ENCODE measurements around the gene IL18R1.

IL18R1 gene

DNA sequence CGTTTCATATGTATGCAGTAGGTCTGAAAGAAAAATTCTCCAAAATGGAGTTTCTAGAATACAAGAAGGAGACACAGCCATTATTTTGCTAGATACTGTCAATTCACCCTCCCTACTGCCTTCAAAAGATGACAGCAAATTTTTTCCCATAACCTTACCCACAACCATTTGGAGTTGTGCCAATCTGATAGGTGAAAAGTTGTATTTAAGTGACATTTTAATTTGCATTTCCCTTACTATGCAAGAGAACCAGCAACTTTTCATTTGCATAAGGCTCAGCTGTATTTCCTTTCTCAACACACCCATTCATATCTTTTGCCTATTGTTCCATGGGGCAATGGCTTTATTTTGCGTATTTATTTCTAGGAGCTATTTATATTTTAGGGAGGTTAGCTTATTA is 36.0 kb downstream of the IL18R1 start:
- no peak for DNase-seq

DNA sequence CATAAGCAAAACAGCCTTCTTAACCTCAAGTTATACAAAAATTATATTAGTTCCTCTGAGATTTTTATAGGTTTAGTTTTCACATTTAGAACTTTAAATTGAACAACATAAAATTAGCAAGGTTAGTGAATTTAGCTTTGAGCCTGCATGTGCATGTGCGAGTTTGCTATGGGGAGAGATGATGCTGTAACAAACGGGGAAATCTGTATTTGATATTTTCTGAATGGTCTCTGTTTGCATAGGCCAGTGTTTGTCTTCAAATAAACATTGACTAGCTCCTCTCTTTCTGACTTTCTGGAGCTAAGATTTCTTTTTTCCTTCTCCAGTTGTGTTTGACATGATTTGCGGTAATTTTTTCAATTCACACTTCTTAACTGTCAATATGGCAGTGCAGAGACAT is 36.5 kb downstream of the IL18R1 start:
- no peak for DNase-seq

DNA sequence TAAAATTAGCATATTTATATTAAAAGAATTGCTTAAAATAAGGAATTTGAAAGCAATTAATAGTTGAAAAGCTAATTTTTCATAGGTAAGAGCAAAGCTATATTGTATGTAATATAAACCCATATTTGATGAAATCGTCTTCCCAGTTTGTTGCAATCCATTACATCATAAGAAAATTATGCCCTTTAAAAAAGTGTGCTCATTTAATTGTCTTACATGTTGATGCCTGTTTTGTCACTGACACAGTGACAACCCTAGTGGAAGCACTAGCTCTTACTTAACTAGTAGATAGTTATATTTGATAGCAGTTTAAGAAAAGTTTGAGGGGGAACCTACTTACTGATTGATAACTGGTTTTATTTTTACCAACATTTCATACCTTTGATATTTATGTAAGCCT is 37.3 kb downstream of the IL18R1 start:
- no peak for DNase-seq

DNA sequence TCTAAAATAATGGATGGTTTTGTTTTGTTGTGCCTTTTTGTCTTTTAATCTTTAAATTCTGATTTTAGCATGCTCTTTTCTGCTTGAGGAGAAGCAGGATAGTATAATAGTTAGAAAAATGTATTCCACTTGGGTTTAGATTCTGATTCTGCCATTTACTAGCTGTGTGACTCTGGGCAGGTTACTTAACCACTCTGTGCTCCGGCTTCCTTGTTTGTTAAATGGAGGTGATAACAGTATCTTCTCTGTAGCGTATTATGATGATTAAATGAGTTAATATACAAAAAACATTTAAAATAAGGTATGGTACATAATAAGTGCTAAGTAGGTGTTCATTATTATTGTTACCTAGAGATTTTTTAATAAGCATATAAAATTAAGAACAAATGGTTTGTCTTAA is 40.4 kb downstream of the IL18R1 start:
- no peak for DNase-seq

DNA sequence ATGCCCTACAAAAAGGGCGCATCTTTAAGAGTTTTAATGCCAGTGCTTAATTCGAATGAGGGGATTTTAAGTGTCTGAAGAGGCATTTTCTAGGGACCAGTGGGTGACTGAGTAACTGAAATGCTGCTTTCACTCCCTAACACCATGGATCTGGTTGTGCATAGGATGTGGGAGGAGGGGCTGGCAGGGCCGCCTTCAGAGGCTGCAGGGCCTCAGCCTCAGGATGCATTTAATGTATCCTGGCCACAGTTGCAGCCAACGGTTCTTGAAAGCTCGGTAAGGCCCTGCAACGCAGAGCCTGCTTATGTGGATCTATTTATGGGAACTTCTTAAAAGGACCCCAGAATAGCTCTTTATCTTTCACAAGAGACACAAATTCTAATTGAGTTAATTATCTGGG is 41.6 kb downstream of the IL18R1 start:
- DNase-seq, result no peak

DNA sequence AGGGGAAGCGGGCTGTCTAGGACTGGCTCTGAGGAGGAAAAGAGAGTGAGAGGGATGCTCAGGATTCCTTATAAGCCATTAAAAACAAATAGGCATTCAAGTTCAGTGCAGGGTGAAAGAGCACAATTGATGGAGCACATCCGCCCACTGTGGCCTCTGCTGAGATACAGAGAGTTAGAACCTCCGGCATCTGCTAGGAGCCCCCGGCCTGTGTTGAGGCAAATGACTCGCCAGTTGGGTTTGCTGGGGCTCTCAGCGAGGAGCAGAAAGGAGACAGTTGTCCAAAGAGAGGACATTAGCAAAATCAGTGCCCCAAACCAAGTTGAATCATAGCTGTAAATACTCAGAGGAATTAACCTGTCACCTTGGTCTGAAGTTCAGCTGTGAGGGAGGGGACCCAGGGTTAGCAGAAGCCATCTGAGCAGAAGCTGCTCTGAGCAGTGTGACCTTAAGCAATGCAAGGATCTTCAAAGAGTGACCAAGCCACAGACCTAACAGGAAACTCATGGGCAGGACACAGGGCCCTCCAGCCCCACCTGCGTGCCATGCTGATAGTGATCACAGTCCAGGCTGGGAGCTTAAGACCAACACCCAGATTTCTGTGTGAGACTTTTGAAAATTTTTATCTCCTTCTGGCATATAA is 44.0 kb downstream of the IL18R1 start:
- no peak for DNase-seq

DNA sequence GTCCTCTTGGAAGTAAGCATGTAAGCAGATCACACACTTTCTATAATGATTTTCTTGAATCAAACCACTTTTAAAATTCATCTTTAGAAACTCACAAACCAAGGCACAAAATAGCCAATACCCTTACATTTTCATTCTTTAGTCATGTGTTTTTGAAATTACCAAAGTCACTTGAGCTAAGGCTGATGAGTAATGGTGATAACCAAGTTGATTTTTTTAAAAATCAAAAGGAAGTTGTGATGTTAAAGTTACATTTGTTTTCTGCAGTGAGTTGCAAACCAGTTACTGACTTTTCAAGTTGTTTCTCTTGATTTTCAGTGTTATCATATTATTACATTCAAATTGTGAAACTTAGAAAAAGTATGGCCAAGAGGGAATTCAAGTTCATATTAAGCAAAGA is 45.9 kb downstream of the IL18R1 start:
- DNase-seq, result no peak

DNA sequence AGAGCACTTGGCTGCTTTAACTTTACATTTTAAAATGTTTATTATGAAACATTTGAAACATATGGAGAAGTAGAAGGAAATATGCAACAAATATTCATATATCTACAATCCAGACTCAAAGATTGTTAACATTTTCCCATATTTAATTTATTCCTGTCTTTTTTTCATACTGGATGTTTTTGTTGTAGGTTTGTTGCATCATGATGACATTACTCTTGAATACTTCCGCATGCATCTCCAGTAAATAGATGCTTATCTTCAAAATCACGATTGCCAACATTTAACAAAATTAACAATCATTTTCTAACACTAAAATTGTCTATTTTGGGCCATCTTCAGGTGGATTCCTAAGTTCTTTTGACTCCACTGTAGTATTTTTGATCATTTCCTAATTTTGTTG is 46.3 kb downstream of the IL18R1 start:
- no peak for DNase-seq

DNA sequence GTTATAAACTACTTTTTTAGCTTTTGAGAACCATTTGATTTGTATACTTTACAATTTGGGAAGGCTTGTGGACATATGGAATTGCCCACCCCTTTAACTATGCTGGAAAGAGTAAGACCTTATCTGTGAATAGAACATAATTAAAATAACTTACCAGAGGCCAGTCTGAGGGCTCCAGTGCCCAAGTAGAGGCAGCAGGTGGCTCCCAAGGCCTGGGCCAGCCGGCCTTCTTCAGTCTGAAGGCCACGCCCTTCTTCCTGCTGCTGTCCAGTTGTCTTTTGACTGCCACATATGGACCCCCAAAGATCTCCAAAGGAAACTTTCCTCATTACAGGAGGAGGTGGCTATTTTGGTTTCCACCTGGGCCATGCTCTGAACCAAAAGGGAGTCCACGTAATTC is 55.4 kb downstream of the IL18R1 start:
- DNase-seq, result no peak

DNA sequence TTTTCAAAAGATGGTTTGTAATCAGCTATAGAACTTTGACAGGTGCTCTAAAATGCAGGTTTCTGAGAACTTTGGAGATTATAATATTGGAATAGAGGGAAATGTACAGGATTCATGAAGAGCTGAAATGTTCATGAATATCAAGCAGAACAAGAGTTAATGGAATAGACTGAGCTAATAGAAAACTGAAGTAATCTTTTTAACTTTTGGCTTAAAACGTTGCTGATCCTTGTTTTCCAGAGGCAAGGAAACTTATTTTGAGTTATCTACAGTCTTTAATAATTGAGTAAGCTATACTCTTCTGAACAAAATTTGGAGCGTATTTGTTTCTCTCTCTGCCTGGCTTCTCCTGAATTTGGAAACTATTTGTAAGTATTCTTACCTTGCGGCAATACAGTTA is 56.6 kb downstream of the IL18R1 start:
- DNase-seq, result no peak

DNA sequence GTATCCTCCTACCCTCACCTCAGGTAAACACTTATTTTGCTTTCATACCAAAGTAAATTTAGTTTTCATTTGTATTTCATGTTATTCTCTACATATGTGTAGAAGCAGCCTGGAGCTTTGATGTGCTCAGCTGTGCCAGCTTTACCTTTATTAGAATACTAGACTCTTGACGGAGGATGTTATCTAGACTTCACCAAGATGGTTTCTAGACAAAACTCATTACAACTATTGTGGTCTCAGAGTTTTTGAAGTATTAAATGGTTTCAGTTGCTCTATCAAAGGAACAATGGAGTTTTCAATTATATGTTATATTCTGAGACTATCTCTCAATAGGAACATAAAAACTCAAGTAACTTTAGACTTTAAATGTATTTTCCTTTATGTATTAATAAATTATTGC is 62.4 kb downstream of the IL18R1 start:
- DNase-seq, result no peak

DNA sequence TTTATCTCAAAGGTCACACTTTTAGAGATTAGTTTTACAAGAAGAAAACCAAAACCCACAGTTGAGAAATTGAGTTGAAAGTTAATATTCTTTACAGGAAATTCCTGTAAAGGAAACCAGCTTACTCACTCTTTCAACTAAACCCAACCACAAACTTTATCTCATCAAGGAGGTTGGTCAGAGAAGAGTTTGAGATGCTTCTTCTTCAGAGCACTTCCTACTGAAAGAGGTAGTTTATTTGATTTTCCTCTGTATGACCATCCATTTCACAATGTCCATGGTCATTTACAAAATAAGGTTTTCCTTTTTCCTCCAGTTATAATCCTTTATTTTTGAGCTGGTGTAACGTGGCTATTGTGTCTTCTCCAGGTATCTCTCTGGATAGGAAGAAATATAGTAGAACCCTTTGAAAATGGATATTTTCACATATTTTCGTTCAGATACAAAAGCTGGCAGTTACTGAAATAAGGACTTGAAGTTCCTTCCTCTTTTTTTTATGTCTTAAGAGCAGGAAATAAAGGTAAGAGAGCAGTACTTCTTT is 62.9 kb downstream of the IL18R1 start:
- DNase-seq, result peak; percentile 4

DNA sequence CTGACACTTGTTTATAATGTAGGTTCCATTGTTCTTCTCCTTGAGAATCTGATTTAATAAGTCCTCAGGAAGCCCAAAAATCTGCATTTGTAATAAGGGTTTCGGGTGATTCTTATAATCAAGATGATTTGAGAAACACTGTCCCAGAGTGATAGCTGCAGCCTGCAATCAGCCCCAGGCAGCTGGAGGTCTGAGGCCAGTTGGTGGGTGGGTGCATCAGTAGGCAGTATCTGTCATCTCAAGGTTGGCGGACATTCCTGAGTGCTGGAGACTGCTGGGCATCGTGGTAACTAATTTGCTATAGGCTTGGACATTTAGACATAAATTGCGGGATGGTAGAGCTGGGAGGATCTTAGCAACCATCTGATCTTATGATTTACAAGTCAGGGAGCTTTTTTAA is 64.7 kb downstream of the IL18R1 start:
- DNase-seq, result no peak

DNA sequence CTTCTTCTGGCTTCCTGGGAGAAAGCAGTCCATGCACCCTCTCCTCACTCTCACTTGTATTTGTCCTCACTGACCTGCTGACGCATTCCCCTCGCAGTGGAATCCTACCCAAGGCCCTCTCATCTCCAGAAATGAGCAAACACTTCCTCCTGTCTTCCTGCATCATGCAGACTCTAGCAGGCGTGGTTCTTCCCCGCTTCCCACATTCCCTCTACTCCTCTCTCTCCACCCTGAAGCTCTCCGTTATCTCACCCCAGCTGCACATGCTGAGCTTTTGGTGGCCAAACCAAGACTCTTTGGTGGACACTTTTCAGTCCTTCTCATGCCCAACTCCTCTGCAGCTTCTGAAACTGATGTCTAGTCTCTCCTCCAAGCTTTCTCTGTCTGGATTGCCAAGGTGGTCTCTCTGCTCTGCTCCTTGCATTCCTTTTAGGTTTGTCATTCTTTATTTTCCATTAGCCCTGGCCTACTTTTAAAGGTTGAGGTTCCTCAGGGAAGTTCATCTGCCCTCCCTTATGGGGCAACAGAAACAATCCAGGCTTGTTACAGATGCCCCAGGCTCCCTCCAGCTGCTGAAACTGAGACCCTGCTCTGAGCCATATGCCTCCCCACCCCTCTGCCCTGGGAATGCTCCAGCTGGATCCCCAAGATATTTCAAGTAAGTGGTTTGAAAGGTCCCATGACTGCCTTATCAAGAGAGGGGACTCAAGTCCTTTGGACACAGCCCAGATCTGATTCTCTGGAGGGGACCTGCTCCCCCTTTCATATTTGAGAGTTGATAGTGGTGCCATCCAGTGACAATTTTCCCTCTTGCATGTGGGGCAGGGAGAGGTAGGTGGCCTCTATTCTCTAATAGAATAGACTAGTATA is 66.5 kb downstream of the IL18R1 start:
- DNase-seq, result no peak

DNA sequence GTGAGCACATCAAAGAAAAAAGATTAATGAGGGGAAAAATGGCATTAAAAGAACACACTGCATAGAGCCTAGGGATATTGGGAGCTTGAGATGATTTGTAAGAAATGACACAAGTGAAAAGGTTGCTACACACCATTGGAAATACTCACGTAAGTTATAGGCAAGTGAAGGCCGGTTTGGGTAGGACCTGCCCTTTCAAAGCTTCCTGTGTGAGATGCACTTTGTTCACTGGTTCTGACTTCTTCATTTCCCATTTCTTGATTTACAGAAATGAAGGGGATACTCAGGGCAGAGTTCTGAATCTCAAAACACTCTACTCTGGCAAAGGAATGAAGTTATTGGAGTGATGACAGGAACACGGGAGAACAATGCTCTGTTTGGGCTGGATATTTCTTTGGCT is 67.3 kb downstream of the IL18R1 start, which contains the start of gene IL18RAP:
TSS of gene IL18RAP (plus strand) at position 251 of the 400 bp plus-strand sequence. CDS start at position 369, 118 bp downstream.
- DNase-seq, result no peak

DNA sequence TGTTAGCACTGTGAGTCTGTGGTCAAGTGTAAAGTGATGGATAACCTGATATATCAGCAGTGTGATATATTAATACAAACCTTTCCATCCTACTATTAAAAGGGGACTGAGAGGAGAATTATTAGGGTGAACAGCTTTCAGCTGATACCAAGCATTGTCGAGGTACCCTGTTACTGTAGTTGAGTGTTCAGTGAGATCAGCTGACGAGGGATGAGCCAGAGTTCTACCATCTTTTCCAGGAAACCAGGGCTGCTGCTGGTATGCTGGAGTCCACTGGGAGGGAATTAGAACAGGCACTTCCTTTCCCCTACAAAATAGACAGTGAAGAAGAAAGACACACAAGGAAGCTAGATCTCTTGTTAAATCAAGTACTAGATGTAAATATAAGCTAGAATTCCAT is 67.8 kb downstream of the IL18R1 start:
- no peak for DNase-seq

DNA sequence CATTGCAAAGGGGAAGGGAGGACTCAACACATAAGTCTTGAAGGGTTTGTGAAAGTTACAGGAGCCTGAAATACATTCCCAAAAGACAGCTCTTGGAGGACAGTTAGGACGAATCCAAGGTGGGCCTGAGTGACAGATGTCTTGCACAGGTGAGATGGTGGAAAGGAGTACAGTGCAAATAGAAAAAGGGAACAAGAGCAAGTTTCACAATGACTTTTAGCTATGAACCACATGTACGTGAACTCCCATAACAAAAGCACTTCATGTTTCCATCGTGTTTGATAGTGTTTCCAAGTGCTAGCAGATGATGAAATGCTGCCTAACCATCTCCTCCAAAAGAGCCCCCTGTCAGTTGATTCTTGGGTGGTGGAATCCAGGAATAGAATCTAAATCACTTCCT is 69.2 kb downstream of the IL18R1 start:
- no peak for DNase-seq

DNA sequence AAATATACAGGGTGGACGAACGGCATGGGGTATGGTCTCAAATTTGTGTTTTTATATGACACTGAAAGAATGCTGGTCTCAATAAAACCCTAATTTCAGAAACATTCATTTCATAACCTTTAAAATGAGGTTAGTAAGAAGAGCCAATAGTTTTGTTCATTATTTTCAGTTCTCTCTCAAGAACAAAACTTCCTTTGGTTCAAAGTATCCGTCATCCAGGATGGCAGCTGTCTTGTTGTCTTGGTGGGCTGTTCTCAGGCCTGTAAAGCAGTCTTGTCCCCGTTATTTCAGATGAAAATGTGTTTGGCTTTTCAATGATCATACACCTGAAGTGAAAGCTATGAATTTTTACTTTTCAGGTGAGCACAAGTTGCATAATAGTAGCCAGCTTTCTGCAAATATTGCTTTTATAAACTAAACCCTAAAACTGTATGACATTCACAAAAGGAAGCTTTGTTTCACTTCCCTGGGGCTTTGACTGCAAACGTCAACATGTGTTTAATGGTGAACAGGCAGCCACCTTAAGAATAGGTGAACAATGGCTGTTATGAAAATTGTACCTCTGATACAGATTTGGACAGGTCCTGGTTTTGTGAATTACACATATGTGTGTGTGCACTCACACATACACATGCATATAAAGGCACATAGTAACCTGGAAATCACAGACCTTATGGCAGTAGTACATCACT is 70.0 kb downstream of the IL18R1 start:
- DNase-seq, result no peak

DNA sequence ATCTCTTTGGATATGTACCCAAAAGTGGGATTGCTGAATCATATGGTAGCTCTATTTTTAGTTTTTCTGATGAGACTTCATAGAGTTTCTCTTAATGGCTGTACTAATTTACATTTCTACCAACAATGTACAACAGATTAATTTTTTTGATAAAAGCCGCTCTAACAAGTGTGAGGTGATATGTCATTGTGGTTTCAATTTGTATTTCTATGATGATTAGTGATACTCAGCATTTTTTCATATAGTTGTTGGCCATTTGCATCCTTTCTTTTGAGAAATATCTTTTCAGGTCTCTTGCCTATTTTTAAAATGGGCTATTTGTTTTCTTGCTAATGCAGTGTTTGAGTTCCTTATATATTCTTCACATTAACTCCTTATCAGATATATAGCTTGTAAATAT is 71.7 kb downstream of the IL18R1 start:
- no peak for DNase-seq

DNA sequence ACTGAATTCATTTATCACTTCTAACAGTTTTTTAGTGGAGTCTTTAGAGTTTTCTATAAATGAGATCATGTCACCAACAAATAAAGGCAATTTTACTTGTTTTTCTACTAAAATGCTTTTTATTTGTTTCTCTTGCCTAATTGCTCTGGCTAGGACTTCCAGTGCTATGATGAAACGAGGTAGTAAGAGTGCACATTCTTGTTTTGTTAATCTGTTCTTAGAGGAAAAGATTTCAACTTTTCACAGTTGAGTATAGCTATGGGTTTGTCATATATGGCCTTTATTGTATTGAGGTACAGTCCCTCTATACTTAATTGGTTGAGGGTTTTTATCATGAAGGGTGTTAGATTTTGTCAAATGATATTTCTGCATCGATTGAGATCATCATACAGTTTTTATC is 73.0 kb downstream of the IL18R1 start:
- no peak for DNase-seq

DNA sequence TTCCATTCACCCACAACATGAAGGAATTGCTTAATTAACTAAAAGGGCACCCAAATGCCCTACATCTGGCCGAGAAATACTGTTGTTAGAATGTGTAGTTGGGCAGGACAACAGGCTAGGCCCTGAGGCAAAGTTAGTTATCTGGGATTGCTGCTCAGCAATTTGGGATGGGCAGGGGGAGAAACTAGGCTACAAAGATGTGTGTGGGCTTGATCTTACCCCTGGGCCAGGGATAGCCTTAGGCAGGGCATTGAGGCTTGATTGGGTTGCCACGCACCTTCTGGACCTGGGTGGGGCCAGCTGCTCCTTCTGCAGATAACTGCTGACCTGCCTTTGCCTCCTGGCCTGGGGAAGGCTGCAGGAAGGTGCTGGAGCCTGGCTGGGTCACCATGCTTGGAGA is 76.8 kb downstream of the IL18R1 start:
- no peak for DNase-seq

DNA sequence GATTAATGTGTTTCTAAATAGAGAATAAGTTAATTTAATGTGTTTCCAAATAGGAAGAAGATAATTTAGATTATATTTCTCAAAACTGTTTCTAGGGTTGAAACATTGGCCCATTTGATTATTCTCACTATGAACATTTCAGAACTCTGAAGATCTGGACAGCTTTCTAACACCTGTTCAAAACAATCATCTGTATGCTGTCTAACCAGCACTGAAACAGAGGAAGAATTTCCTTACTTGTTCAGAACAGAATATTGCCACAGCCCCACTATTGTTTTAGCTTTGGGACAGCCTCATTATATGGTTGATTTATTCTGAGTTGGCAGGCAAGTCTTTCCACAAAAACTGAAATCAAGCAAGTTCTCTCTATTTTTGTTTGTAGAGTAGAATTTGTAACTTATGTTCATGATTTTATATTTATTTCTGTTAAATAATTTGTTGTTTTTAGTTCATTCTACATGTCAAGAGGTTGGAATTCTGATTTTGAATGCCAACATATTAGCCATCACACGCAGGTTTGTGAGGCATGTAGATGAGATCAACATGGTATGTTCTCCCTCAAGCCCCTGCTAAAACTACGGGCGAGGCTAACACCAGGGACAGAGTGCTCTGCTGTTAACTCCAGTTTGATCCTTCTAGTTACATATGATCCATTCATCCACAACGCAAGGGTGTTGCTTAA is 78.5 kb downstream of the IL18R1 start:
- DNase-seq, result no peak
